ENCODE measurements around the gene DGKH. TPM values are rescaled to one million over a fixed set of nuclear protein-coding genes. Genes with fewer than 3 reads are reported as not detected.

Gene DGKH
- total and polyA plus RNA-seq, 2 donors from 2014 or later = 1.7 to 28.8 TPM

GRCh38 chr13:42038661-42039456 lies 9.6 kb upstream of the DGKH start:
- no peaks in the 10 kb centered on the region for H3K36me3 ChIP-seq (ENCODE audit: control insufficient read depth in 2 of 3, insufficient read depth in 3 of 3, low read length in 3 of 3)
- no peak for TF ChIP-seq CTCF (IDR thresholded peaks at IDR 0.05; ENCODE audit: borderline replicate concordance, extremely low read depth, insufficient read depth)
- peak overlapping the region in 2 of 3 donors; percentile 94 to 95 for H3K4me3 ChIP-seq (ENCODE audit: low read length in 3 of 3)
- no peaks in the 10 kb centered on the region for H3K27me3 ChIP-seq (ENCODE audit: control insufficient read depth, insufficient read depth, low read length)
- DNase-seq (peak in 1 of 5 donors; percentile 66), FAIRE-seq (no peak)
- peak overlapping the region in 1 of 2 donors; percentile 8 for H3K27ac ChIP-seq (ENCODE audit: low read depth in 2 of 2, low read length in 2 of 2)
- H3K9me3 ChIP-seq (ENCODE audit: control insufficient read depth in 2 of 3, insufficient read depth in 1 of 3, low read length in 3 of 3) = no peaks in the 10 kb centered on the region
- H3K4me1 ChIP-seq (ENCODE audit: control insufficient read depth in 2 of 3, insufficient read depth in 2 of 3, low read depth in 1 of 3, low read length in 3 of 3) = peaks cover 0 to 13% (median 3%) of the 10 kb centered on the region in 3 donors
- H3K9ac ChIP-seq (ENCODE audit: low read length in 3 of 3) = no peak overlapping the region
- intact Hi-C loops (cut with DNase I) = no loop called here

GRCh38 chr13:42039457-42039945 lies 8.9 kb upstream of the DGKH start:
- FAIRE-seq (no peak), DNase-seq (no peak)
- Histone ChIP-seq H3K4me1 (ENCODE audit: control insufficient read depth in 2 of 3, insufficient read depth in 2 of 3, low read depth in 1 of 3, low read length in 3 of 3) (peaks cover 0 to 13% (median 3%) of the 10 kb centered on the region in 3 donors), H3K27ac (ENCODE audit: low read depth in 2 of 2, low read length in 2 of 2) (peak overlapping the region; percentile 94 to 95), H3K27me3 (ENCODE audit: control insufficient read depth, insufficient read depth, low read length) (no peaks in the 10 kb centered on the region), H3K9ac (ENCODE audit: low read length in 3 of 3) (peak overlapping the region; percentile 61 to 88 (median 79)), H3K4me3 (ENCODE audit: low read length in 3 of 3) (peak overlapping the region; percentile 68 to 95 (median 94)), H3K9me3 (ENCODE audit: control insufficient read depth in 2 of 3, insufficient read depth in 1 of 3, low read length in 3 of 3) (no peaks in the 10 kb centered on the region), H3K36me3 (ENCODE audit: control insufficient read depth in 2 of 3, insufficient read depth in 3 of 3, low read length in 3 of 3) (no peaks in the 10 kb centered on the region)
- TF ChIP-seq CTCF (IDR thresholded peaks at IDR 0.05; ENCODE audit: borderline replicate concordance, extremely low read depth, insufficient read depth) = no peak
- intact Hi-C loops (cut with DNase I) = no loop called here

- peak overlapping the region; percentile 61 to 88 (median 79) for H3K9ac ChIP-seq (ENCODE audit: low read length in 3 of 3)
- FAIRE-seq = no peak
- peaks cover 0 to 13% (median 3%) of the 10 kb centered on the region in 3 donors for H3K4me1 ChIP-seq (ENCODE audit: control insufficient read depth in 2 of 3, insufficient read depth in 2 of 3, low read depth in 1 of 3, low read length in 3 of 3)
- no peaks in the 10 kb centered on the region for H3K9me3 ChIP-seq (ENCODE audit: control insufficient read depth in 2 of 3, insufficient read depth in 1 of 3, low read length in 3 of 3)
- no peak for TF ChIP-seq CTCF (IDR thresholded peaks at IDR 0.05; ENCODE audit: borderline replicate concordance, extremely low read depth, insufficient read depth)
- peak; percentile 91 to 98 (median 94) for DNase-seq
- intact Hi-C loops (cut with DNase I) = no loop called here
- H3K27ac ChIP-seq (ENCODE audit: low read depth in 2 of 2, low read length in 2 of 2) = peak overlapping the region; percentile 94 to 95
- no peaks in the 10 kb centered on the region for H3K27me3 ChIP-seq (ENCODE audit: control insufficient read depth, insufficient read depth, low read length)
- H3K36me3 ChIP-seq (ENCODE audit: control insufficient read depth in 2 of 3, insufficient read depth in 3 of 3, low read length in 3 of 3) = no peaks in the 10 kb centered on the region
- H3K4me3 ChIP-seq (ENCODE audit: low read length in 3 of 3) = peak overlapping the region; percentile 68 to 95 (median 94)
Measured at GRCh38 chr13:42039946-42040729, 8.3 kb upstream of the DGKH start.
